ENCODE measurements around the gene ATP8A1.

ATP8A1 gene

DNA sequence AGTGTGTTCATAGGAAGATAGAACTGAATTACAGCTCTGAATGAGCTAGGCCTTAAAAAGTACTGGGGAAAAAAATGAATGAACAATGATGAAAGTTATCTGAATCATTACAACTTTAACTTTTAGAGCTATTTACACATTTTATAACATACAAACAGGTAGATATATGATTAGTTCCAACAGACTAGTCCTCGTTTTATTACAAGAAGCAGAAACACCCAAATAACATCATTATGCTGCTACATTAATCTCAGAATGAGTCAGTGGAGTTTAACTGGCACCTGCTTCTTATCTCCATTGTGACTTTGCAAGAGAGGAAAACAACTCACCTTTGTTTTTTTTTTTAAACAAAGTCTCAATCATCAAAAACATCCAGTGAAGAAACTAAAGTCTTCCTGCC, 15.2 kb downstream of the ATP8A1 start:
- Histone ChIP-seq H3K27me3 (replicated peaks; ENCODE audit: control insufficient read depth, insufficient read depth, low read length) (no peaks in the 10 kb centered on the region), H3K36me3 (ENCODE audit: control insufficient read depth, insufficient read depth, low read length) (no peaks in the 10 kb centered on the region), H3K4me3 (replicated peaks; ENCODE audit: low read depth, low read length) (peak overlapping the region; percentile 46)
- TF ChIP-seq, protein P1, sequence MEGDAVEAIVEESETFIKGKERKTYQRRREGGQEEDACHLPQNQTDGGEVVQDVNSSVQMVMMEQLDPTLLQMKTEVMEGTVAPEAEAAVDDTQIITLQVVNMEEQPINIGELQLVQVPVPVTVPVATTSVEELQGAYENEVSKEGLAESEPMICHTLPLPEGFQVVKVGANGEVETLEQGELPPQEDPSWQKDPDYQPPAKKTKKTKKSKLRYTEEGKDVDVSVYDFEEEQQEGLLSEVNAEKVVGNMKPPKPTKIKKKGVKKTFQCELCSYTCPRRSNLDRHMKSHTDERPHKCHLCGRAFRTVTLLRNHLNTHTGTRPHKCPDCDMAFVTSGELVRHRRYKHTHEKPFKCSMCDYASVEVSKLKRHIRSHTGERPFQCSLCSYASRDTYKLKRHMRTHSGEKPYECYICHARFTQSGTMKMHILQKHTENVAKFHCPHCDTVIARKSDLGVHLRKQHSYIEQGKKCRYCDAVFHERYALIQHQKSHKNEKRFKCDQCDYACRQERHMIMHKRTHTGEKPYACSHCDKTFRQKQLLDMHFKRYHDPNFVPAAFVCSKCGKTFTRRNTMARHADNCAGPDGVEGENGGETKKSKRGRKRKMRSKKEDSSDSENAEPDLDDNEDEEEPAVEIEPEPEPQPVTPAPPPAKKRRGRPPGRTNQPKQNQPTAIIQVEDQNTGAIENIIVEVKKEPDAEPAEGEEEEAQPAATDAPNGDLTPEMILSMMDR (IDR thresholded peaks at IDR 0.05; ENCODE audit: insufficient read depth, low read length, poor library complexity, severe bottlenecking) = no peak
- peak; percentile 63 for DNase-seq (ENCODE audit: extremely low read depth, insufficient read length)

DNA sequence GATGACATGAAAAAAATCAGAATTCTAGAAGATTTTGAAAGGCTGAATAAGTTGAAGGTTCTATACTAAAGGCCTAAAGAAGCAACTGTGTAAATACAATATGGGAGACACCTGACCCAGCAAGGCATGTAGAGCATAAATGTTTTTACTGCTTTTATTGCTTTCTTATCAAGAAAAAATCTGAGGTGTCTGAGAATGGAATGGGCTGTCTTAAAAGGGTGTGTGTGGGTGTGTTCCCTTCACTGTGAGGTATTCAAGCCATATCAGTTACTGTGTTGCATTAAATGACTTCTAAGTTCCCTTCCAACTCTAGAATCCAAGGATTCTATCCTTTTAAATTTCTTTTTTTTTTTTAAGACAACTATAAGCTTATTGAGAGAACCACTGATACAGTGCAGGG, 15.7 kb downstream of the ATP8A1 start:
- Histone ChIP-seq H3K36me3 (ENCODE audit: control insufficient read depth, insufficient read depth, low read length) (no peaks in the 10 kb centered on the region), H3K4me3 (replicated peaks; ENCODE audit: low read depth, low read length) (no peak overlapping the region), H3K27me3 (replicated peaks; ENCODE audit: control insufficient read depth, insufficient read depth, low read length) (no peaks in the 10 kb centered on the region)
- no peak for DNase-seq (ENCODE audit: extremely low read depth, insufficient read length)
- TF ChIP-seq, protein P1 (IDR thresholded peaks at IDR 0.05; ENCODE audit: insufficient read depth, low read length, poor library complexity, severe bottlenecking) = no peak

DNA sequence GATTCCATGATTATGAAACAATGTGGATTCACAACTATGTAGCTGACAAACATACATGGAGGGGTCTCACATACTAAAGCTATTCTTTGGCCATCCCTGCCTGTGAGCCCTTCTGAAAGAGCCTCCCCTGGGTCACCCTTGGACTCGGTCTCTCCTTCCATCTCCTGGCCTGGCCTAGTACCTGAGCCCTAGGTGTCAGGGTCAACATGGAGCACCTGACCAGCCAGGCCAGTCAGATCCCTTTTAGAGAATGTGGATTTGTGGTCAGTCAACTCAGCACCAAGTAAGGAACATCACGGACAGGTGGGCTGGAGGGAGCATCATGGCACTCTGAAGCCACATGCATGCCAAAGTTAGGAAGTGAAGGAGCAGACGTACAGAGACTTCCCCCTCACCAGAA, 16.3 kb downstream of the ATP8A1 start:
- Histone ChIP-seq H3K36me3 (ENCODE audit: control insufficient read depth, insufficient read depth, low read length) (no peaks in the 10 kb centered on the region), H3K27me3 (replicated peaks; ENCODE audit: control insufficient read depth, insufficient read depth, low read length) (no peaks in the 10 kb centered on the region), H3K4me3 (replicated peaks; ENCODE audit: low read depth, low read length) (no peak overlapping the region; the same call in 1 of the 2 replicates)
- DNase-seq (ENCODE audit: extremely low read depth, insufficient read length) = no peak
- TF ChIP-seq, protein P1 (IDR thresholded peaks at IDR 0.05; ENCODE audit: insufficient read depth, low read length, poor library complexity, severe bottlenecking) = no peak

DNA sequence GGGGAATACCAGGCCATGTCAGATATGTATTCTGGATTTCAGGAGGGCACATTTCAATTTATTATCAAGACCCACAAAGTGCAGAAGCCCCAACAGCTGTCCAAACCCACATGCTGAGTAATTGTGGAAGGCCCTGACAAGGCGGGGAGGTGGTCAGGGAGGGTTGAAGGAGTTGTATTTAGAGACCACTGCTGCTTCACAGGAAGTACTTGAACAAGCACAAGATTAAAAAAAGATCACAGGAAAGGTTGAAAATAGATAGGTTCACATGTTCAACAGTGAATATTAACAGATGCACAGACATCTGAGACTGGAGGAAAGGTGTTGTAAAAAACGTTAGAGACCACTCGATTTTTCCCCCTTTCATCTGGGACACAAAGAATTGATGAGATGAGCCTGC, 17.9 kb downstream of the ATP8A1 start:
- H3K4me3 ChIP-seq (replicated peaks; ENCODE audit: low read depth, low read length) = peak overlapping the region; percentile 53
- TF ChIP-seq, protein P1 (IDR thresholded peaks at IDR 0.05; ENCODE audit: insufficient read depth, low read length, poor library complexity, severe bottlenecking) = no peak
- peak; percentile 73 for DNase-seq (ENCODE audit: extremely low read depth, insufficient read length)

DNA sequence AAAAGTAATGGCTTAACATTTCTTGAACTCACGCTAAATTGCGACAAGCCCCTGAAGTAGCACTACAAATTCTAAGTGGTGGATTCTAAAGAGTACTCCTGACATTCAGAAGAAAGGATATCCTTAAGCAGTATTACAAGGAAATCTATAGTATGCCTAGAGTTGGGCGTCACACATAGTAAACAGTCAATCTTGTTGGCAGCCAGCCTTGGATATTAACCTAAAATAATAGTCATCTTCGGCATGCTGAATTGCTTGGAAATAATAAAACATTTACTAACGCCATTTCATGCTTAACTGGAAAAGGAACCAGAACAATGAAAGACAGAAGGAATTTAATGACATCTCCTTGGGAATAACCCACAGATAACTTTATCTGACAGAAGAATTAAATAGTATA, 18.6 kb downstream of the ATP8A1 start:
- DNase-seq (ENCODE audit: extremely low read depth, insufficient read length) = no peak
- Histone ChIP-seq H3K4me3 (replicated peaks; ENCODE audit: low read depth, low read length) (peak overlapping the region; percentile 35), H3K27me3 (replicated peaks; ENCODE audit: control insufficient read depth, insufficient read depth, low read length) (no peaks in the 10 kb centered on the region), H3K36me3 (ENCODE audit: control insufficient read depth, insufficient read depth, low read length) (no peaks in the 10 kb centered on the region)
- TF ChIP-seq, protein P1 (IDR thresholded peaks at IDR 0.05; ENCODE audit: insufficient read depth, low read length, poor library complexity, severe bottlenecking) = no peak

More for the DNA sequence above, 17.9 kb downstream of the ATP8A1 start:
- Histone ChIP-seq H3K36me3 (ENCODE audit: control insufficient read depth, insufficient read depth, low read length) (no peaks in the 10 kb centered on the region), H3K27me3 (replicated peaks; ENCODE audit: control insufficient read depth, insufficient read depth, low read length) (no peaks in the 10 kb centered on the region)

DNA sequence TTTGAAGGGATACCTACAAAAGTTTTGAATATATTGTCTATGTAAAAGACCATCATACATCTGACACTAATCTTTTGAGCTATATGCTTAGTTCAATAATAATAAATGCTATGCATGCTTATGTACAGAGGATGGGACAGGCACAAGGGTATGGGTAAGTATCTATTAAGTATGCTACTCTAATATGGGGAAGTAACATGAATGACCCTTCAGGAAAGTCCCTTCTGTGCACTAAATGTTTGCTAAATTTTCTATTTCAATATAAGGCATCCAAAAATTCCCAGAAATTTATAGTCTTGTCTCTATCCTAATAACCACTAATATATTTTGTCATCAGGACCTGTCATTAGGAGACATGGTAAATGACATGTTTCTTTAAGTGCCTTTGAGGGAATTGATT, 19.0 kb downstream of the ATP8A1 start:
- TF ChIP-seq, protein P1 (IDR thresholded peaks at IDR 0.05; ENCODE audit: insufficient read depth, low read length, poor library complexity, severe bottlenecking) = no peak
- DNase-seq (ENCODE audit: extremely low read depth, insufficient read length) = no peak
- Histone ChIP-seq H3K36me3 (ENCODE audit: control insufficient read depth, insufficient read depth, low read length) (no peaks in the 10 kb centered on the region), H3K27me3 (replicated peaks; ENCODE audit: control insufficient read depth, insufficient read depth, low read length) (no peaks in the 10 kb centered on the region), H3K4me3 (replicated peaks; ENCODE audit: low read depth, low read length) (no peak overlapping the region; the same call in 1 of the 2 replicates)

Data from GM06990 (cell line).